ENCODE measurements around the gene RASGRP3. TPM values are rescaled to one million over a fixed set of nuclear protein-coding genes. Genes with fewer than 3 reads are reported as not detected.

RASGRP3 gene
- total RNA-seq, 1 experiment from 2014 or later, result 0.34 TPM

GRCh38 chr2:33494877-33495641, 18.6 kb downstream of the RASGRP3 start:
- Histone ChIP-seq H3K9me3 (ENCODE audit: low read depth, low read length, poor library complexity, severe bottlenecking) (no peaks in the 10 kb centered on the region), H3K36me3 (ENCODE audit: insufficient read depth, low read length, poor library complexity, severe bottlenecking) (no peaks in the 10 kb centered on the region), H3K27me3 (replicated peaks; ENCODE audit: insufficient read depth, low read depth, low read length, poor library complexity) (no peaks in the 10 kb centered on the region), H3K27ac (ENCODE audit: low read depth, low read length, poor library complexity, severe bottlenecking) (no peak overlapping the region), H3K4me3 (ENCODE audit: low read depth, low read length, poor library complexity, severe bottlenecking) (no peak overlapping the region), H3K4me1 (ENCODE audit: insufficient read depth, low read length, poor library complexity, severe bottlenecking) (no peaks in the 10 kb centered on the region)
- ChIA-PET POLR2A (ENCODE audit: low non-redundant PET) (no interaction called here), CTCF (no interaction called here)
- intact Hi-C loops (cut with micrococcal nuclease; ENCODE audit: unreplicated experiment), result no loop called here
- TF ChIP-seq CTCF (conservative IDR thresholded peaks at IDR 0.05; ENCODE audit: low read depth, low read length), result no peak
- TF ChIP-seq EZH2 (IDR thresholded peaks at IDR 0.05; ENCODE audit: borderline replicate concordance, low read depth, low read length, poor library complexity, severe bottlenecking), result no peak
- no peak for DNase-seq (ENCODE audit: low spot score)
- BruUV-seq (replicated peaks), result no TSS peak

GRCh38 chr2:33495683-33496082, 19.2 kb downstream of the RASGRP3 start:
- no peak overlapping the region for H3K4me3 ChIP-seq (ENCODE audit: low read depth, low read length, poor library complexity, severe bottlenecking)
- no TSS peak for BruUV-seq (replicated peaks)
- H3K27ac ChIP-seq (ENCODE audit: low read depth, low read length, poor library complexity, severe bottlenecking), result no peak overlapping the region
- no peaks in the 10 kb centered on the region for H3K4me1 ChIP-seq (ENCODE audit: insufficient read depth, low read length, poor library complexity, severe bottlenecking)
- H3K27me3 ChIP-seq (replicated peaks; ENCODE audit: insufficient read depth, low read depth, low read length, poor library complexity), result no peaks in the 10 kb centered on the region
- no peaks in the 10 kb centered on the region for H3K9me3 ChIP-seq (ENCODE audit: low read depth, low read length, poor library complexity, severe bottlenecking)
- intact Hi-C loops (cut with micrococcal nuclease; ENCODE audit: unreplicated experiment), result no loop called here
- ChIA-PET CTCF (no interaction called here), POLR2A (ENCODE audit: low non-redundant PET) (no interaction called here)
- no peaks in the 10 kb centered on the region for H3K36me3 ChIP-seq (ENCODE audit: insufficient read depth, low read length, poor library complexity, severe bottlenecking)
- no peak for DNase-seq (ENCODE audit: low spot score)
- TF ChIP-seq CTCF (conservative IDR thresholded peaks at IDR 0.05; ENCODE audit: low read depth, low read length) (no peak), EZH2 (IDR thresholded peaks at IDR 0.05; ENCODE audit: borderline replicate concordance, low read depth, low read length, poor library complexity, severe bottlenecking) (no peak)

- no peak for DNase-seq (ENCODE audit: low spot score)
- Histone ChIP-seq H3K27me3 (replicated peaks; ENCODE audit: insufficient read depth, low read depth, low read length, poor library complexity) (no peaks in the 10 kb centered on the region), H3K4me1 (ENCODE audit: insufficient read depth, low read length, poor library complexity, severe bottlenecking) (no peaks in the 10 kb centered on the region), H3K36me3 (ENCODE audit: insufficient read depth, low read length, poor library complexity, severe bottlenecking) (no peaks in the 10 kb centered on the region), H3K27ac (ENCODE audit: low read depth, low read length, poor library complexity, severe bottlenecking) (no peak overlapping the region), H3K4me3 (ENCODE audit: low read depth, low read length, poor library complexity, severe bottlenecking) (no peak overlapping the region), H3K9me3 (ENCODE audit: low read depth, low read length, poor library complexity, severe bottlenecking) (no peaks in the 10 kb centered on the region)
- CTCF ChIA-PET, result no interaction called here
- TF ChIP-seq EZH2 (IDR thresholded peaks at IDR 0.05; ENCODE audit: borderline replicate concordance, low read depth, low read length, poor library complexity, severe bottlenecking), result no peak
- no peak for TF ChIP-seq CTCF (conservative IDR thresholded peaks at IDR 0.05; ENCODE audit: low read depth, low read length)
- intact Hi-C loops (cut with micrococcal nuclease; ENCODE audit: unreplicated experiment), result no loop called here
- POLR2A ChIA-PET (ENCODE audit: low non-redundant PET), result no interaction called here
- no TSS peak for BruUV-seq (replicated peaks)
Observed at GRCh38 chr2:33496150-33496549, 19.7 kb downstream of the RASGRP3 start.
